CD4-positive, alpha-beta T cell (primary cell): Measurements from ENCODE around the gene CALML5. TPM values are rescaled to one million over a fixed set of nuclear protein-coding genes. Genes with fewer than 3 reads are reported as not detected.

ENCODE experiments used
- ATAC-seq: fragments of 200-7000 bp; cut with Tn5 transposase; one replicate; pipeline ENCODE4 v1.10.0; 2022; ENCODE audit warnings: mild to moderate bottlenecking; ENCODE audit not compliant: poor library complexity
- CTCF ChIA-PET: fragments of 350-600 bp; sonication (Branson Sonifier 250); formaldehyde crosslinking; loops from one replicate; lab custom pipeline; 2021; ENCODE audit warnings: antibody characterized with exemption, inconsistent platforms; lab: Charles Lee
- POLR2A ChIA-PET: fragments of 350-600 bp; sonication (Branson Sonifier 250); formaldehyde crosslinking; loops from one replicate; lab custom pipeline; 2021; ENCODE audit warnings: antibody characterized with exemption, inconsistent platforms; lab: Charles Lee
- DNase-seq, 14 experiments: peaks; one replicate each; pipeline ENCODE4 v3.0.0-alpha.2; 2013 to 2020; ENCODE audit warnings: mixed read lengths in 2 of 14
- H3K27ac ChIP-seq, 2 donors: one replicate each; pipeline versions ENCODE4 v1.5.1 to v1.7.0; 2013; ENCODE audit warnings: low read length in 2 of 2, low read depth in 1 of 2, mild to moderate bottlenecking in 1 of 2
- H3K27me3 ChIP-seq, 2 experiments: 1 replicate in 1 of 2; 2 replicates in 1 of 2; pipeline versions ENCODE4 v1.6.1 to v1.7.0; 2013; ENCODE audit warnings: low read length in 2 of 2, control low read depth in 1 of 2, mild to moderate bottlenecking in 1 of 2, moderate library complexity in 1 of 2; ENCODE audit not compliant: insufficient read depth in 2 of 2, control insufficient read depth in 1 of 2
- H3K36me3 ChIP-seq: one replicate; pipeline ENCODE4 v1.6.1; 2013; ENCODE audit warnings: low read length, control low read depth; ENCODE audit not compliant: insufficient read depth
- H3K4me1 ChIP-seq: one replicate; pipeline ENCODE4 v1.6.1; 2013; ENCODE audit warnings: low read length, control low read depth; ENCODE audit not compliant: insufficient read depth
- H3K4me3 ChIP-seq: one replicate; pipeline ENCODE4 v1.5.1; 2013; ENCODE audit warnings: mild to moderate bottlenecking, low read length, moderate library complexity
- H3K9me3 ChIP-seq, 2 experiments: 1 replicate in 1 of 2; 2 replicates in 1 of 2; pipeline versions ENCODE4 v1.6.1 to v1.7.0; 2013; ENCODE audit warnings: low read length in 2 of 2, mild to moderate bottlenecking in 2 of 2, control low read depth in 1 of 2, moderate library complexity in 1 of 2; ENCODE audit not compliant: control insufficient read depth in 1 of 2, insufficient read depth in 1 of 2
- H3K27ac Mint-ChIP-seq: one replicate; pipeline ENCODE4 v1.8.0; 2020; ENCODE audit warnings: mixed read lengths
- H3K27me3 Mint-ChIP-seq: one replicate; pipeline ENCODE4 v1.8.0; 2021; ENCODE audit warnings: mixed read lengths
- H3K36me3 Mint-ChIP-seq: one replicate; pipeline ENCODE4 v1.8.0; 2021; ENCODE audit warnings: low read depth, mixed read lengths
- H3K4me1 Mint-ChIP-seq: one replicate; pipeline ENCODE4 v1.8.0; 2021; ENCODE audit warnings: low read depth, mixed read lengths
- H3K4me3 Mint-ChIP-seq: one replicate; pipeline ENCODE4 v1.8.0; 2020; ENCODE audit warnings: mild to moderate bottlenecking, mixed read lengths
- H3K9me3 Mint-ChIP-seq: one replicate; pipeline ENCODE4 v1.8.0; 2020; ENCODE audit warnings: mixed read lengths
- intact Hi-C, 2 experiments: fragments of 100-400 bp; cut with DNase I in 1 of 2; cut with micrococcal nuclease in 1 of 2; formaldehyde crosslinking; loops; one replicate each; pipeline versions ENCODE4 v1.15.1 to v1.9.0; 2023 to 2025; cut with DNase I, micrococcal nuclease
- total RNA-seq, 174 experiments: library from RNA in 2 of 174; stranded (reverse) in 2 of 174; gene quantifications; one replicate each; pipeline ENCODE4 v1.2.3 and lab custom pipeline; 2021 to 2026
- TF ChIP-seq, protein P1 (sequence below): fragments of 200-600 bp; IDR thresholded peaks from one replicate; pipeline ENCODE4 v1.8.0; 2022; ENCODE audit warnings: antibody characterized with exemption, mild to moderate bottlenecking

The CALML5 gene
- total RNA-seq, 2 experiments from 2014 or later = not detected

DNA sequence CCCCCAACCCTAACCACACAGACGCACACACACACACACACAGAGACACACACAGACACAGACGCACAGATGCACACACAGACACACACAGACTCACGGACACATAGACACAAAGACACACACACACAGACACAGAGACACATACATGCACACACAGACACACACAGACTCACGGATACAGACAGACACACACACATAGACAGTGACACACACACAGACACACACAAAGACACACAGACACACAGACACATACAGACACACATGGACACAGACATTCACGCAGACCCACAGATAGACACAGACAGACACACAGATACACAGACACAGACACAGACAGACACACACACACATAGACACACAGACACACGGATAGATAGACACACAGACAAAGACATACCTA, 2.1 kb downstream of the CALML5 start:
- DNase-seq = no peak
- Mint-ChIP-seq H3K27me3 (no peaks in the 10 kb centered on the region), H3K4me1 (no peaks in the 10 kb centered on the region), H3K4me3 (no peak overlapping the region), H3K27ac (no peak overlapping the region), H3K36me3 (no peaks in the 10 kb centered on the region), H3K9me3 (no peaks in the 10 kb centered on the region)
- Histone ChIP-seq H3K36me3 (no peaks in the 10 kb centered on the region), H3K27me3 (no peaks in the 10 kb centered on the region), H3K9me3 (peaks cover 0 to 9% of the 10 kb centered on the region in 2 experiments), H3K4me1 (no peaks in the 10 kb centered on the region), H3K27ac (no peak overlapping the region), H3K4me3 (no peak overlapping the region)
- no peak for ATAC-seq
- POLR2A ChIA-PET = no interaction called here
- CTCF ChIA-PET = no interaction called here
- TF ChIP-seq, protein P1, sequence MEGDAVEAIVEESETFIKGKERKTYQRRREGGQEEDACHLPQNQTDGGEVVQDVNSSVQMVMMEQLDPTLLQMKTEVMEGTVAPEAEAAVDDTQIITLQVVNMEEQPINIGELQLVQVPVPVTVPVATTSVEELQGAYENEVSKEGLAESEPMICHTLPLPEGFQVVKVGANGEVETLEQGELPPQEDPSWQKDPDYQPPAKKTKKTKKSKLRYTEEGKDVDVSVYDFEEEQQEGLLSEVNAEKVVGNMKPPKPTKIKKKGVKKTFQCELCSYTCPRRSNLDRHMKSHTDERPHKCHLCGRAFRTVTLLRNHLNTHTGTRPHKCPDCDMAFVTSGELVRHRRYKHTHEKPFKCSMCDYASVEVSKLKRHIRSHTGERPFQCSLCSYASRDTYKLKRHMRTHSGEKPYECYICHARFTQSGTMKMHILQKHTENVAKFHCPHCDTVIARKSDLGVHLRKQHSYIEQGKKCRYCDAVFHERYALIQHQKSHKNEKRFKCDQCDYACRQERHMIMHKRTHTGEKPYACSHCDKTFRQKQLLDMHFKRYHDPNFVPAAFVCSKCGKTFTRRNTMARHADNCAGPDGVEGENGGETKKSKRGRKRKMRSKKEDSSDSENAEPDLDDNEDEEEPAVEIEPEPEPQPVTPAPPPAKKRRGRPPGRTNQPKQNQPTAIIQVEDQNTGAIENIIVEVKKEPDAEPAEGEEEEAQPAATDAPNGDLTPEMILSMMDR = no peak
- intact Hi-C loops = no loop called here

DNA sequence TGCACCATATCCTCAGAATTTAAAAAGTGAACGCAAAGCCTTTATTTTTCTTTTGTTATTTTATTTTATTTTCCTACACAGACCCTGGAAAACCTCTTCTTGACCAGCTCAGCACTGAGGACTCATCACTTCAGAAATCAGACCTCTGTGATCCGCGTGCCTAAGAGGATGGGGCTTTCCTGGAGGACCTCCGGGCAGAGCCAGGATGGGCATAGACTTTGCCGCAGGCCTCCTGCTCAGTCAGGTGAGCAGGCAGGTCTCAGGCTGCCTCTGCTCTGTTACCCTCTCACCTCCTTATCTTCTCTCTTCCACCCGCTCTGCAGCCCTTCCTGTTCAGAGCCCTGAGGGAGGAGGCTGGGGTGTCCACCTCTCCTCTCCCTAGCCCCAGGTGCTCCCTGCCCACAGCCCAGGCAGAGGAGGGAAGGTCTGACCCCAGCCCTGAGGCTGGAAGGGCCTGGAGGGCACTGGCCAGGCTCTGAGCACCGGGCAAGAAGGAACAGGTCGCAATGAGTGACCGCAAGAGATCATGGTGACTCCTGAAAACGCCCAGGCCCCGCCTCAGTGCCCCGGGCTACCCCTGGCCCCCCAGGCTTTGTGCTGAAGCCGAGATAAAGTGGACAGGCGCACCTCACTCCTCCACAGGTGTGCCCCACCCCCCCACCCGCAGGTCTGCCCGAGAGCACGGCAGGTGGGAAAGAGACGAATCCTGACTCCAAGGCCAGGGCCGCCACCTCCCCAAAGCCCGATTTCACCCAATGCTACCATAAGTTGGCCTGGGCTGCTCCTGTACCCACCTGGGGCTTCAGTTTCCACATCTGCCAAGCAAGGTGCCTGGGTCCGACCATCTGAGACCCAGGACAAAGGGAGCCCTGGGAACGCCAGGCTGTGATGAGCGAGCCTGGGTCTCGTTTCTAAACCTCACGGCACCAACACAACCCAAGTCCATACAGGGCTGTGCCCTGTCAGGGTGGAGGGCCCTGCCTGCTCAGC, 2.8 kb downstream of the CALML5 start:
- Mint-ChIP-seq H3K36me3 (no peaks in the 10 kb centered on the region), H3K9me3 (no peaks in the 10 kb centered on the region), H3K4me1 (no peaks in the 10 kb centered on the region), H3K4me3 (no peak overlapping the region), H3K27ac (no peak overlapping the region), H3K27me3 (no peaks in the 10 kb centered on the region)
- Histone ChIP-seq H3K27ac (no peak overlapping the region), H3K36me3 (no peaks in the 10 kb centered on the region), H3K4me1 (no peaks in the 10 kb centered on the region), H3K9me3 (peaks cover 0 to 13% of the 10 kb centered on the region in 2 experiments), H3K27me3 (no peaks in the 10 kb centered on the region), H3K4me3 (no peak overlapping the region)
- intact Hi-C loops = no loop called here
- DNase-seq = no peak
- TF ChIP-seq, protein P1 = no peak
- no peak for ATAC-seq
- ChIA-PET CTCF (no interaction called here), POLR2A (no interaction called here)

DNA sequence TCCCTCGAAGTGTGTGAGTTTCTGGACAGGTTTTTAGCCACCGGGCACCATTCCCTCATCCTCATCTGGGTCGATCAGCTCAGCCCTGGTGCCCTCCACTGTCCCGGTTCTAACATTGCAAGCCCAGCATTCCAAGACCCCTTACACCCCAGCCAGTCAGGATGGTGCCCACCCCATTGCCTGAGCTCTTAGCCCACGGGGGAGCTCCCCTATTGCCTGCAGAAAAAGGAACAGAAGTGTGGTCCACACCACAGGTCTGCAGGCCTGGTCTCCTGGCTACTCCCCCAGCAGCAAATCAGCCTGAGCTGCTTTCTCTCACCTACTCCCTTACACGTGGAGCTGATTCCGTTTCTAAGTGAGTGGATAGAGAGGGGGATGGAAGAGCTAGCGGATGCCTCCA, 4.8 kb downstream of the CALML5 start:
- ChIA-PET POLR2A (no interaction called here), CTCF (no interaction called here)
- TF ChIP-seq, protein P1 = no peak
- no peaks in the 10 kb centered on the region for H3K9me3 Mint-ChIP-seq
- H3K9me3 ChIP-seq = peaks cover 0 to 17% of the 10 kb centered on the region in 2 experiments
- no peaks in the 10 kb centered on the region for H3K27me3 ChIP-seq
- intact Hi-C loops = no loop called here
- ATAC-seq (no peak), DNase-seq (no peak)
- H3K4me1 ChIP-seq = no peaks in the 10 kb centered on the region
- H3K36me3 Mint-ChIP-seq = no peaks in the 10 kb centered on the region
- no peak overlapping the region for H3K4me3 Mint-ChIP-seq
- no peak overlapping the region for H3K27ac Mint-ChIP-seq
- H3K27me3 Mint-ChIP-seq = no peaks in the 10 kb centered on the region
- no peak overlapping the region for H3K27ac ChIP-seq
- H3K4me1 Mint-ChIP-seq = no peaks in the 10 kb centered on the region
- H3K4me3 ChIP-seq = no peak overlapping the region
- H3K36me3 ChIP-seq = no peaks in the 10 kb centered on the region
